Activated naive CD4-positive, alpha-beta T cell treated with anti-CD3 and anti-CD28 coated beads, Interleukin-2, amount 10 ng/mL, durations not matched to agents 7 days and 5 days (primary cell): ENCODE results near the gene SLC25A18.

ENCODE experiments used
- CTCF ChIA-PET: fragments of 350-600 bp; sonication (Branson Sonifier 250); formaldehyde crosslinking; loops from one replicate; lab custom pipeline; 2021; ENCODE audit warnings: antibody characterized with exemption; lab: Charles Lee
- DNase-seq: peaks from one replicate; pipeline ENCODE4 v3.0.0-alpha.2; 2020
- H3K27ac Mint-ChIP-seq: one replicate; pipeline ENCODE4 v1.8.0; 2021; ENCODE audit warnings: mild to moderate bottlenecking, moderate library complexity, mixed read lengths
- H3K27me3 Mint-ChIP-seq: one replicate; pipeline ENCODE4 v1.8.0; 2021; ENCODE audit warnings: mild to moderate bottlenecking, mixed read lengths
- H3K36me3 Mint-ChIP-seq: one replicate; pipeline ENCODE4 v1.8.0; 2021; ENCODE audit warnings: mixed read lengths
- H3K4me1 Mint-ChIP-seq: one replicate; pipeline ENCODE4 v1.8.0; 2021; ENCODE audit warnings: mixed read lengths
- H3K4me3 Mint-ChIP-seq: one replicate; pipeline ENCODE4 v1.8.0; 2021; ENCODE audit warnings: mild to moderate bottlenecking, moderate library complexity, mixed read lengths
- H3K9me3 Mint-ChIP-seq: one replicate; pipeline ENCODE4 v1.8.0; 2021; ENCODE audit warnings: mixed read lengths

SLC25A18 gene

GRCh38 chr22:17580441-17581031 lies 17.2 kb downstream of the SLC25A18 start:
- Mint-ChIP-seq H3K4me3 (no peak overlapping the region), H3K4me1 (no peaks in the 10 kb centered on the region), H3K9me3 (no peaks in the 10 kb centered on the region), H3K36me3 (no peaks in the 10 kb centered on the region), H3K27me3 (peaks cover 8% of the 10 kb centered on the region), H3K27ac (no peak overlapping the region)
- CTCF ChIA-PET = no interaction called here
- no peak for DNase-seq

- no peak for DNase-seq
- Mint-ChIP-seq H3K36me3 (no peaks in the 10 kb centered on the region), H3K4me1 (no peaks in the 10 kb centered on the region), H3K27me3 (peaks cover 8% of the 10 kb centered on the region), H3K9me3 (no peaks in the 10 kb centered on the region), H3K4me3 (no peak overlapping the region), H3K27ac (no peak overlapping the region)
- CTCF ChIA-PET = no interaction called here
Observed at GRCh38 chr22:17581056-17581455, 17.8 kb downstream of the SLC25A18 start.

- H3K9me3 Mint-ChIP-seq = no peaks in the 10 kb centered on the region
- H3K36me3 Mint-ChIP-seq = no peaks in the 10 kb centered on the region
- peaks cover 8% of the 10 kb centered on the region for H3K27me3 Mint-ChIP-seq
- no peak overlapping the region for H3K27ac Mint-ChIP-seq
- no peak for DNase-seq
- H3K4me3 Mint-ChIP-seq = no peak overlapping the region
- CTCF ChIA-PET = no interaction called here
- H3K4me1 Mint-ChIP-seq = no peaks in the 10 kb centered on the region
Observed at GRCh38 chr22:17581631-17582030, 18.3 kb downstream of the SLC25A18 start.

- no peak overlapping the region for H3K27ac Mint-ChIP-seq
- DNase-seq = no peak
Observed at GRCh38 chr22:17583151-17583550, 19.9 kb downstream of the SLC25A18 start.

GRCh38 chr22:17586831-17587440 lies 23.6 kb downstream of the SLC25A18 start:
- Mint-ChIP-seq H3K4me3 (no peak overlapping the region), H3K4me1 (no peaks in the 10 kb centered on the region), H3K27me3 (no peaks in the 10 kb centered on the region), H3K36me3 (peaks cover 11% of the 10 kb centered on the region), H3K27ac (no peak overlapping the region), H3K9me3 (no peaks in the 10 kb centered on the region)
- no peak for DNase-seq
- CTCF ChIA-PET = no interaction called here

More at GRCh38 chr22:17583151-17583550, 19.9 kb downstream of the SLC25A18 start:
- CTCF ChIA-PET = no interaction called here
- H3K9me3 Mint-ChIP-seq = no peaks in the 10 kb centered on the region
- H3K36me3 Mint-ChIP-seq = no peaks in the 10 kb centered on the region
- H3K27me3 Mint-ChIP-seq = peaks cover 8% of the 10 kb centered on the region
- no peaks in the 10 kb centered on the region for H3K4me1 Mint-ChIP-seq
- no peak overlapping the region for H3K4me3 Mint-ChIP-seq

GRCh38 chr22:17587629-17588028 lies 24.3 kb downstream of the SLC25A18 start:
- CTCF ChIA-PET = no interaction called here

GRCh38 chr22:17588606-17589005 lies 25.3 kb downstream of the SLC25A18 start:
- DNase-seq = no peak
- CTCF ChIA-PET = interaction anchor here (0.6 kb wide), 1 partner anchor 127 kb away, joined by 3 read pairs; no protein-coding TSS in a partner anchor
- H3K4me1 Mint-ChIP-seq = no peaks in the 10 kb centered on the region
- H3K9me3 Mint-ChIP-seq = no peaks in the 10 kb centered on the region
- H3K27me3 Mint-ChIP-seq = no peaks in the 10 kb centered on the region
- no peak overlapping the region for H3K4me3 Mint-ChIP-seq
- H3K27ac Mint-ChIP-seq = no peak overlapping the region
- peaks cover 25% of the 10 kb centered on the region for H3K36me3 Mint-ChIP-seq

More at GRCh38 chr22:17587629-17588028, 24.3 kb downstream of the SLC25A18 start:
- H3K27me3 Mint-ChIP-seq = no peaks in the 10 kb centered on the region
- no peak overlapping the region for H3K4me3 Mint-ChIP-seq
- no peak overlapping the region for H3K27ac Mint-ChIP-seq
- peaks cover 18% of the 10 kb centered on the region for H3K36me3 Mint-ChIP-seq
- H3K9me3 Mint-ChIP-seq = no peaks in the 10 kb centered on the region
- H3K4me1 Mint-ChIP-seq = no peaks in the 10 kb centered on the region
- DNase-seq = no peak

- H3K27me3 Mint-ChIP-seq = no peaks in the 10 kb centered on the region
- no peaks in the 10 kb centered on the region for H3K4me1 Mint-ChIP-seq
- no peak overlapping the region for H3K27ac Mint-ChIP-seq
- no peak overlapping the region for H3K4me3 Mint-ChIP-seq
- H3K9me3 Mint-ChIP-seq = no peaks in the 10 kb centered on the region
- peaks cover 33% of the 10 kb centered on the region for H3K36me3 Mint-ChIP-seq
- CTCF ChIA-PET = no interaction called here
- no peak for DNase-seq
Observed at GRCh38 chr22:17589810-17590375, 26.6 kb downstream of the SLC25A18 start.

- DNase-seq = no peak
- Mint-ChIP-seq H3K9me3 (no peaks in the 10 kb centered on the region), H3K27me3 (no peaks in the 10 kb centered on the region), H3K4me1 (no peaks in the 10 kb centered on the region), H3K27ac (no peak overlapping the region), H3K4me3 (no peak overlapping the region), H3K36me3 (peaks cover 37% of the 10 kb centered on the region)
- CTCF ChIA-PET = no interaction called here
Observed at GRCh38 chr22:17590586-17590985, 27.3 kb downstream of the SLC25A18 start.

- H3K4me3 Mint-ChIP-seq = no peak overlapping the region
- CTCF ChIA-PET = no interaction called here
- H3K4me1 Mint-ChIP-seq = no peaks in the 10 kb centered on the region
Observed at GRCh38 chr22:17592201-17592600, 28.9 kb downstream of the SLC25A18 start.

GRCh38 chr22:17596226-17596625 lies 32.9 kb downstream of the SLC25A18 start:
- Mint-ChIP-seq H3K27ac (no peak overlapping the region), H3K4me1 (no peaks in the 10 kb centered on the region), H3K9me3 (no peaks in the 10 kb centered on the region), H3K4me3 (no peak overlapping the region), H3K36me3 (peaks cover 68% of the 10 kb centered on the region), H3K27me3 (no peaks in the 10 kb centered on the region)
- CTCF ChIA-PET = no interaction called here
- no peak for DNase-seq

More at GRCh38 chr22:17592201-17592600, 28.9 kb downstream of the SLC25A18 start:
- no peak overlapping the region for H3K27ac Mint-ChIP-seq
- H3K36me3 Mint-ChIP-seq = peaks cover 47% of the 10 kb centered on the region
- H3K27me3 Mint-ChIP-seq = no peaks in the 10 kb centered on the region
- DNase-seq = no peak
- H3K9me3 Mint-ChIP-seq = no peaks in the 10 kb centered on the region

- DNase-seq = no peak
- no peak overlapping the region for H3K4me3 Mint-ChIP-seq
- peaks cover 62% of the 10 kb centered on the region for H3K36me3 Mint-ChIP-seq
- CTCF ChIA-PET = no interaction called here
- no peaks in the 10 kb centered on the region for H3K27me3 Mint-ChIP-seq
- no peaks in the 10 kb centered on the region for H3K4me1 Mint-ChIP-seq
- H3K27ac Mint-ChIP-seq = no peak overlapping the region
- no peaks in the 10 kb centered on the region for H3K9me3 Mint-ChIP-seq
Observed at GRCh38 chr22:17597217-17597616, 33.9 kb downstream of the SLC25A18 start.

- DNase-seq = no peak
- Mint-ChIP-seq H3K9me3 (no peaks in the 10 kb centered on the region), H3K27me3 (no peaks in the 10 kb centered on the region), H3K27ac (no peak overlapping the region), H3K4me1 (no peaks in the 10 kb centered on the region), H3K4me3 (no peak overlapping the region), H3K36me3 (peaks cover 54% of the 10 kb centered on the region)
- CTCF ChIA-PET = no interaction called here
Observed at GRCh38 chr22:17598318-17598717, 35.0 kb downstream of the SLC25A18 start.

GRCh38 chr22:17601031-17601430 lies 37.7 kb downstream of the SLC25A18 start:
- H3K4me1 Mint-ChIP-seq = peaks cover 6% of the 10 kb centered on the region
- CTCF ChIA-PET = no interaction called here
- H3K27ac Mint-ChIP-seq = no peak overlapping the region

GRCh38 chr22:17603668-17604067 lies 40.4 kb downstream of the SLC25A18 start:
- Mint-ChIP-seq H3K4me1 (peaks cover 6% of the 10 kb centered on the region), H3K27ac (no peak overlapping the region), H3K9me3 (no peaks in the 10 kb centered on the region), H3K36me3 (peaks cover 18% of the 10 kb centered on the region), H3K27me3 (no peaks in the 10 kb centered on the region), H3K4me3 (no peak overlapping the region)
- CTCF ChIA-PET = interaction anchor here (0.6 kb wide), 1 partner anchor 86 kb away, joined by 3 read pairs; no protein-coding TSS in a partner anchor
- no peak for DNase-seq

More at GRCh38 chr22:17601031-17601430, 37.7 kb downstream of the SLC25A18 start:
- Mint-ChIP-seq H3K9me3 (no peaks in the 10 kb centered on the region), H3K36me3 (peaks cover 39% of the 10 kb centered on the region), H3K4me3 (no peak overlapping the region), H3K27me3 (no peaks in the 10 kb centered on the region)
- no peak for DNase-seq
